Measurements from ENCODE around the gene GPM6B.

The GPM6B gene

DNA sequence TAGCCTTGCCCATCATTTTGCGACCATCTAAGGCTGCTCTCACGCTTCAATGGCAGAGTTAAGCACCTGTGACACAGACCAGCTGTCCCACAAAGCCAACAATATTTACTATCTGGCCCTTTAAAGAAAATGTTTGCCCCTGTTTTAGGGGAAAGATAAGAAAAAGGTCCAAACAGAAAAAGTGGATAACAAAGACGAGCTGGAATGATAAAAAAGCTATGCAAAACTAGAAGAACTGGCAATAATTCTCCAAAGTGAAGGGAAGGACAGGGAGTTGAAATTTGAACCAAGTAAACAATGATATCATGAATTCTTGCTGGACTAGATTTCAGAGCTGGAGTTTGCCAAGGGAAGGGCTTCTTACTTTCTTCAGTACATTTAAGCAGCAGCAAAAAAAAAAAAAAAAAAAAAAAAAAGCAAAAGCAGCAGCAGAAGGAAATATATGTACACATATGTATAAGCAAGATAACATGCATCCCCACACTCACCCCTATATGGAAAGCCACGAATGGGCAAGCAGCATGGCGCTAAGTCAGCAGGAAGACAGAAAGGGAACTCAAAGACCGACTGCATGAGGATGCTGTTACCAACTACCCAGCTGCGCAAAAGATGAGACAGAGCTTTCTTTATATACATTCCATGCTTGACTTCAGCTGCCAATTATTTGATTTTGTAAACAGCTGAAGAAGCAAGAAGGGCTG lies 94.9 kb downstream of the GPM6B start:
- peak in 1 of 2 experiments; percentile 28 for DNase-seq

DNA sequence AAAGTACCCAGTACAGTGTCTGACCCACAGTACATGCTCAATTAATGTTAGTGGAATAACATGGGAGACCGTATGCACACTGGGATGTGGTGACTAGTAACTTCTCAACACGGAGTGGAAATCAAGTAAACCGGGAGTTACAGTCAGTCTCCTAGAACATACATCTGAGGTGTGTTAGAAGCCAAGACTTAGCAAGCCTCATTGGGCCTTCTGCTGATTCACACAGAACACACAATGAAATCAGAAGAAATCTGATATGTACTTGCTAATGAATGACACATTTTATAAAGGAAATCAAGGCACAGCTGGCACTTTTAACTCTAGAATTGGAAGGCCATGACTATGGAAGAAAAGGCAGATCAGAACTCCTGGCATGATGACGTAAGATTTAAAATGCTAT lies 95.5 kb downstream of the GPM6B start:
- DNase-seq, result peak in 1 of 2 experiments; percentile 28

Data from NCI-H446 (cell line).